GM21825 (cell line): Measurements from ENCODE around the gene EPS8.

Source experiments
- ATAC-seq: cut with Tn5 transposase; IDR thresholded peaks from one replicate; pipeline ENCODE4 v1.9.1; 2021; ENCODE audit warnings: mild to moderate bottlenecking, moderate library complexity; ENCODE audit not compliant: unreplicated experiment

EPS8 gene

GRCh38 chr12:15698377-15698871, 90.8 kb downstream of the EPS8 start:
- no peak for ATAC-seq

GRCh38 chr12:15697201-15697600, 92.0 kb downstream of the EPS8 start:
- no peak for ATAC-seq

GRCh38 chr12:15693228-15693911, 95.8 kb downstream of the EPS8 start:
- no peak for ATAC-seq

GRCh38 chr12:15691388-15691787, 97.8 kb downstream of the EPS8 start:
- ATAC-seq: no peak

GRCh38 chr12:15690320-15690719, 98.9 kb downstream of the EPS8 start:
- no peak for ATAC-seq

GRCh38 chr12:15689751-15690191, 99.4 kb downstream of the EPS8 start:
- ATAC-seq: no peak

GRCh38 chr12:15688838-15689625, 100.2 kb downstream of the EPS8 start:
- ATAC-seq: no peak

GRCh38 chr12:15688202-15688736, 100.9 kb downstream of the EPS8 start:
- no peak for ATAC-seq

GRCh38 chr12:15687583-15687982, 101.6 kb downstream of the EPS8 start:
- no peak for ATAC-seq

- ATAC-seq: no peak
These were observed 104.1 kb downstream of the EPS8 start for GRCh38 chr12:15684896-15685658.

- ATAC-seq: no peak
These were observed 106.4 kb downstream of the EPS8 start for GRCh38 chr12:15682826-15683225.

GRCh38 chr12:15679151-15679550, 110.0 kb downstream of the EPS8 start:
- ATAC-seq: no peak

GRCh38 chr12:15677726-15678201, 111.4 kb downstream of the EPS8 start:
- ATAC-seq: no peak

- no peak for ATAC-seq
These were observed 112.0 kb downstream of the EPS8 start for GRCh38 chr12:15677228-15677627.

GRCh38 chr12:15672671-15673270, 116.4 kb downstream of the EPS8 start:
- no peak for ATAC-seq

GRCh38 chr12:15670756-15671155, 118.4 kb downstream of the EPS8 start:
- ATAC-seq: no peak

- no peak for ATAC-seq
These were observed 119.8 kb downstream of the EPS8 start for GRCh38 chr12:15669256-15669948.

GRCh38 chr12:15664491-15664890, 124.7 kb downstream of the EPS8 start:
- no peak for ATAC-seq

GRCh38 chr12:15662983-15663659, 126.1 kb downstream of the EPS8 start:
- no peak for ATAC-seq
